H9 (cell line): ENCODE data around the gene EFCAB10. TPM values are rescaled to one million over a fixed set of nuclear protein-coding genes. Genes with fewer than 3 reads are reported as not detected.

ENCODE experiments used
- DNase-seq: peaks from one replicate; pipeline ENCODE4 v3.0.0-alpha.2; 2017
- H2AFZ ChIP-seq: one replicate; pipeline ENCODE4 v1.6.1; 2013; ENCODE audit warnings: mild to moderate bottlenecking, low read length, control low read depth, moderate library complexity
- H2AK5ac ChIP-seq: 2 replicates; pipeline ENCODE4 v1.6.1; 2013; ENCODE audit warnings: low read length, control low read depth, mixed read lengths; ENCODE audit not compliant: insufficient read length
- H2BK120ac ChIP-seq: one replicate; pipeline ENCODE4 v1.6.1; 2013; ENCODE audit warnings: low read depth, mild to moderate bottlenecking, low read length, control low read depth, inconsistent platforms; ENCODE audit not compliant: poor library complexity, severe bottlenecking
- H2BK12ac ChIP-seq: 2 replicates; pipeline ENCODE4 v1.6.1; 2013; ENCODE audit warnings: low read length, control low read depth, mixed read lengths, low read depth; ENCODE audit not compliant: insufficient read length
- H2BK15ac ChIP-seq: 2 replicates; pipeline ENCODE4 v1.6.1; 2013; ENCODE audit warnings: low read depth, low read length, control low read depth
- H2BK20ac ChIP-seq: one replicate; pipeline ENCODE4 v1.6.1; 2013; ENCODE audit warnings: low read depth, mild to moderate bottlenecking, low read length, control low read depth, inconsistent platforms; ENCODE audit not compliant: poor library complexity, severe bottlenecking
- H2BK5ac ChIP-seq: 2 replicates; pipeline ENCODE4 v1.6.1; 2013; ENCODE audit warnings: low read length, control low read depth, mixed read lengths; ENCODE audit not compliant: insufficient read length
- H3K14ac ChIP-seq: 2 replicates; pipeline ENCODE4 v1.6.1; 2013; ENCODE audit warnings: low read length, control low read depth; ENCODE audit not compliant: insufficient read depth
- H3K18ac ChIP-seq: 2 replicates; pipeline ENCODE4 v1.6.1; 2013; ENCODE audit warnings: low read depth, mild to moderate bottlenecking, mixed read lengths, low read length, control low read depth; ENCODE audit not compliant: insufficient read length
- H3K23ac ChIP-seq: 2 replicates; pipeline ENCODE4 v1.6.1; 2013; ENCODE audit warnings: low read length, control low read depth, mixed read lengths, low read depth; ENCODE audit not compliant: insufficient read length
- H3K23me2 ChIP-seq: 2 replicates; pipeline ENCODE4 v1.6.1; 2013; ENCODE audit warnings: low read depth, mild to moderate bottlenecking, mixed read lengths, low read length, control low read depth; ENCODE audit not compliant: insufficient read length, poor library complexity, severe bottlenecking
- H3K27ac ChIP-seq: 2 replicates; pipeline ENCODE4 v1.5.1; 2013; ENCODE audit warnings: low read length, control low read depth, mixed read lengths, low read depth; ENCODE audit not compliant: insufficient read length
- H3K27me3 ChIP-seq: 2 replicates; pipeline ENCODE4 v1.6.1; 2013; ENCODE audit warnings: low read length, control low read depth, inconsistent platforms; ENCODE audit not compliant: insufficient read depth
- H3K4ac ChIP-seq: 2 replicates; pipeline ENCODE4 v1.6.1; 2013; ENCODE audit warnings: low read depth, mild to moderate bottlenecking, control low read depth, inconsistent platforms, low read length, moderate library complexity
- H3K4me1 ChIP-seq: 2 replicates; pipeline ENCODE4 v1.6.1; 2013; ENCODE audit warnings: low read length, control low read depth, inconsistent platforms; ENCODE audit not compliant: insufficient read depth
- H3K4me2 ChIP-seq: 2 replicates; pipeline ENCODE4 v1.6.1; 2013; ENCODE audit warnings: low read length, control low read depth, mixed read lengths; ENCODE audit not compliant: insufficient read length, insufficient read depth
- H3K56ac ChIP-seq: 2 replicates; pipeline ENCODE4 v1.6.1; 2013; ENCODE audit warnings: low read depth, mild to moderate bottlenecking, mixed read lengths, low read length, control low read depth; ENCODE audit not compliant: insufficient read length
- H3K79me1 ChIP-seq: 2 replicates; pipeline ENCODE4 v1.6.1; 2013; ENCODE audit warnings: low read depth, mild to moderate bottlenecking, moderate library complexity, low read length, control low read depth, inconsistent platforms; ENCODE audit not compliant: insufficient read depth, poor library complexity, severe bottlenecking
- H3K79me2 ChIP-seq: 2 replicates; pipeline ENCODE4 v1.6.1; 2013; ENCODE audit warnings: low read length, control low read depth, inconsistent platforms; ENCODE audit not compliant: insufficient read depth
- H3K9ac ChIP-seq: 2 replicates; pipeline ENCODE4 v1.6.1; 2013; ENCODE audit warnings: low read length, control low read depth, mixed read lengths; ENCODE audit not compliant: insufficient read length; ENCODE audit errors: extremely low read depth
- H3K9me3 ChIP-seq: one replicate; pipeline ENCODE4 v1.6.1; 2013; ENCODE audit warnings: low read depth, low read length, inconsistent platforms; ENCODE audit not compliant: control insufficient read depth
- H3T11ph ChIP-seq: one replicate; pipeline ENCODE4 v1.6.1; 2013; ENCODE audit warnings: mild to moderate bottlenecking, low read length, control low read depth, inconsistent platforms
- H4K20me1 ChIP-seq: one replicate; pipeline ENCODE4 v1.6.1; 2013; ENCODE audit not compliant: control insufficient read depth, insufficient read length, insufficient read depth
- H4K5ac ChIP-seq: 2 replicates; pipeline ENCODE4 v1.6.1; 2013; ENCODE audit warnings: low read depth, mild to moderate bottlenecking, mixed read lengths, low read length, control low read depth; ENCODE audit not compliant: insufficient read length
- H4K8ac ChIP-seq: replicated peaks from 2 replicates; pipeline ENCODE4 v1.6.1; 2013; ENCODE audit warnings: low read length, control low read depth, mixed read lengths, low read depth; ENCODE audit not compliant: insufficient read length
- H4K91ac ChIP-seq: 2 replicates; pipeline ENCODE4 v1.6.1; 2013; ENCODE audit warnings: low read depth, mild to moderate bottlenecking, moderate library complexity, mixed read lengths, low read length, control low read depth; ENCODE audit not compliant: insufficient read length
- H3K27ac Mint-ChIP-seq, 3 experiments: 2 replicates in 2 of 3; 3 replicates in 1 of 3; pipeline ENCODE4 v1.8.0; 2020 to 2021; ENCODE audit warnings: mixed read lengths in 3 of 3, mild to moderate bottlenecking in 1 of 3, moderate library complexity in 1 of 3
- H3K27me3 Mint-ChIP-seq: 2 replicates; pipeline ENCODE4 v1.8.0; 2021; ENCODE audit warnings: low read depth, mild to moderate bottlenecking, moderate library complexity, mixed read lengths
- H3K36me3 Mint-ChIP-seq, 3 experiments: 2 replicates in 2 of 3; 3 replicates in 1 of 3; pipeline ENCODE4 v1.8.0; 2020 to 2021; ENCODE audit warnings: low read depth in 3 of 3, mixed read lengths in 3 of 3; ENCODE audit not compliant: insufficient read depth in 1 of 3
- H3K4me1 Mint-ChIP-seq, 2 experiments: 2 replicates each; pipeline ENCODE4 v1.8.0; 2020; ENCODE audit warnings: mixed read lengths in 2 of 2
- H3K4me3 Mint-ChIP-seq, 2 experiments: 2 replicates in 1 of 2; 3 replicates in 1 of 2; pipeline ENCODE4 v1.8.0; 2020 to 2021; ENCODE audit warnings: mild to moderate bottlenecking in 2 of 2, mixed read lengths in 2 of 2, moderate library complexity in 1 of 2
- H3K9me3 Mint-ChIP-seq, 2 experiments: 2 replicates in 1 of 2; 3 replicates in 1 of 2; pipeline ENCODE4 v1.8.0; 2020; ENCODE audit warnings: mild to moderate bottlenecking in 2 of 2, mixed read lengths in 2 of 2, moderate library complexity in 1 of 2
- CTCF ChIP-seq: fragments of 200-600 bp; sonication (generic); conservative IDR thresholded peaks from 3 replicates; pipeline ENCODE4 v1.8.0; 2021; ENCODE audit warnings: antibody characterized with exemption, mild to moderate bottlenecking
- WGBS: extraction: QIAGEN DNeasy Blood & Tissue Kit; methylation state at CpG from one replicate; pipeline ENCODE4 v1.1.7; 2013; ENCODE audit warnings: missing lambda C conversion rate, low lambda C conversion rate, mixed read lengths; ENCODE audit not compliant: insufficient read length; ENCODE audit errors: extremely low coverage; 5-methylcytosine and 5-hydroxymethylcytosine counted together
- total RNA-seq: library from RNA; stranded (reverse); gene quantifications from 2 replicates; pipeline ENCODE4 v1.2.1, GENCODE V29; 2021

EFCAB10 gene
- total RNA-seq, 1 experiment from 2014 or later, result 1.5 TPM

- Histone ChIP-seq H3K23ac (no peak overlapping the region), H3K56ac (no peak overlapping the region), H3K23me2 (no peaks in the 10 kb centered on the region), H2BK120ac (no peak overlapping the region), H4K5ac (no peak overlapping the region), H3K14ac (no peak overlapping the region), H4K8ac (no peak overlapping the region), H2AK5ac (no peak overlapping the region), H3K79me2 (peaks cover 4% of the 10 kb centered on the region; the same call in 1 of the 2 replicates), H2AFZ (no peak overlapping the region), H2BK20ac (no peak overlapping the region), H3K18ac (no peak overlapping the region), H3T11ph (no peak overlapping the region), H4K20me1 (peaks cover 2% of the 10 kb centered on the region), H2BK5ac (no peak overlapping the region), H3K4ac (no peak overlapping the region), H3K4me2 (no peak overlapping the region), H2BK15ac (no peak overlapping the region), H2BK12ac (no peak overlapping the region), H3K27me3 (no peaks in the 10 kb centered on the region), H3K9me3 (no peaks in the 10 kb centered on the region), H4K91ac (no peak overlapping the region), H3K9ac (no peak overlapping the region), H3K27ac (no peak overlapping the region), H3K4me1 (no peaks in the 10 kb centered on the region), H3K79me1 (no peaks in the 10 kb centered on the region)
- Mint-ChIP-seq H3K9me3 (no peaks in the 10 kb centered on the region), H3K27ac (no peak overlapping the region), H3K4me3 (no peak overlapping the region), H3K36me3 (peaks cover 24 to 62% (median 60%) of the 10 kb centered on the region in 3 experiments), H3K27me3 (no peaks in the 10 kb centered on the region), H3K4me1 (peaks cover 4 to 10% of the 10 kb centered on the region in 2 experiments; a peak in 3 of 4 replicates)
- TF ChIP-seq CTCF, result no peak
- no CpG with 5 or more reads among the region's 4 CpGs for WGBS
- DNase-seq, result peak; percentile 8
These were observed 38.3 kb upstream of the EFCAB10 start for GRCh38 chr7:105619590-105619989.
